Thoracic aorta (tissue), 2 donors: ENCODE data around the gene NMRAL1. TPM values are rescaled to one million over a fixed set of nuclear protein-coding genes. Genes with fewer than 3 reads are reported as not detected.

Experiments
- ATAC-seq: fragments of 150-250 bp; one replicate; pipeline ENCODE4 v1.8.0; 2017; ENCODE audit warnings: low read depth; ENCODE audit not compliant: insufficient number of reproducible peaks, low FRiP score
- DNase-seq: peaks from one replicate; pipeline ENCODE4 v3.0.0-alpha.2; 2020; ENCODE audit warnings: low spot score
- H3K27ac ChIP-seq, 2 donors: fragments of 200-600 bp; sonication (generic); 1 replicate in 1 of 2; 2 replicates in 1 of 2; pipeline ENCODE4 v1.5.1; 2016; ENCODE audit warnings: mild to moderate bottlenecking in 2 of 2, moderate library complexity in 2 of 2
- H3K27me3 ChIP-seq: fragments of 200-600 bp; sonication (generic); replicated peaks from 2 replicates; pipeline ENCODE4 v1.6.0; 2016; ENCODE audit warnings: mild to moderate bottlenecking; ENCODE audit not compliant: insufficient read depth
- H3K36me3 ChIP-seq: fragments of 200-600 bp; sonication (generic); one replicate; pipeline ENCODE4 v1.5.1; 2016
- H3K4me1 ChIP-seq, 2 donors: fragments of 200-600 bp; sonication (generic); 1 replicate in 1 of 2; 2 replicates in 1 of 2; pipeline versions ENCODE4 v1.5.1 to v1.6.0; 2016; ENCODE audit warnings: low read depth in 2 of 2, mild to moderate bottlenecking in 1 of 2; ENCODE audit not compliant: control insufficient read depth in 1 of 2
- H3K4me3 ChIP-seq: fragments of 200-600 bp; sonication (generic); 2 replicates; pipeline ENCODE4 v1.5.1; 2016; ENCODE audit warnings: mild to moderate bottlenecking
- H3K9me3 ChIP-seq: fragments of 200-600 bp; sonication (generic); 2 replicates; pipeline ENCODE4 v1.5.1; 2016
- CTCF ChIP-seq: fragments of 200-600 bp; sonication (generic); IDR thresholded peaks from one replicate; pipeline ENCODE4 v1.5.1; 2019; ENCODE audit warnings: antibody characterized with exemption
- total RNA-seq, 2 donors: library from RNA; depleted of rRNA; stranded (reverse); fragments of >200 nt; gene quantifications; one replicate each; pipeline versions ENCODE4 v1.1.0 to v1.2.3, GENCODE V29; 2016

The NMRAL1 gene
- total RNA-seq, 2 donors from 2014 or later, result 22.8 to 23.3 TPM

GRCh38 chr16:4487955-4488498, 13.6 kb upstream of the NMRAL1 start:
- H3K4me1 ChIP-seq, result no peaks in the 10 kb centered on the region
- H3K27ac ChIP-seq, result no peak overlapping the region
- TF ChIP-seq CTCF, result no peak
- ATAC-seq (no peak), DNase-seq (no peak)
- no peaks in the 10 kb centered on the region for H3K9me3 ChIP-seq
- H3K4me3 ChIP-seq, result no peak overlapping the region
- peaks cover 5% of the 10 kb centered on the region for H3K36me3 ChIP-seq
- no peaks in the 10 kb centered on the region for H3K27me3 ChIP-seq

- Histone ChIP-seq H3K36me3 (peaks cover 5% of the 10 kb centered on the region), H3K4me3 (no peak overlapping the region), H3K27ac (peak overlapping the region in 1 of 2 donors; percentile 20), H3K9me3 (no peaks in the 10 kb centered on the region), H3K4me1 (no peaks in the 10 kb centered on the region), H3K27me3 (no peaks in the 10 kb centered on the region)
- TF ChIP-seq CTCF, result no peak
- ATAC-seq (no peak), DNase-seq (no peak)
Measured at GRCh38 chr16:4486126-4486893, 11.9 kb upstream of the NMRAL1 start.

- ATAC-seq (no peak), DNase-seq (no peak)
- no peaks in the 10 kb centered on the region for H3K9me3 ChIP-seq
- H3K27me3 ChIP-seq, result no peaks in the 10 kb centered on the region
- peaks cover 3 to 14% of the 10 kb centered on the region in 2 donors for H3K4me1 ChIP-seq
- TF ChIP-seq CTCF, result no peak
- no peak overlapping the region for H3K4me3 ChIP-seq
- H3K36me3 ChIP-seq, result peaks cover 5% of the 10 kb centered on the region
- no peak overlapping the region for H3K27ac ChIP-seq
Measured at GRCh38 chr16:4481963-4482362, 7.5 kb upstream of the NMRAL1 start.

- H3K4me1 ChIP-seq, result peaks cover 3 to 15% of the 10 kb centered on the region in 2 donors
- peaks cover 5% of the 10 kb centered on the region for H3K36me3 ChIP-seq
- TF ChIP-seq CTCF, result no peak
- H3K9me3 ChIP-seq, result no peaks in the 10 kb centered on the region
- ATAC-seq (no peak), DNase-seq (no peak)
- H3K27me3 ChIP-seq, result no peaks in the 10 kb centered on the region
- H3K4me3 ChIP-seq, result no peak overlapping the region
- H3K27ac ChIP-seq, result no peak overlapping the region
Measured at GRCh38 chr16:4481526-4481925, 7.1 kb upstream of the NMRAL1 start.

GRCh38 chr16:4477966-4478365, 3.5 kb upstream of the NMRAL1 start:
- DNase-seq, result no peak
- Histone ChIP-seq H3K27ac (no peak overlapping the region), H3K36me3 (no peaks in the 10 kb centered on the region), H3K9me3 (no peaks in the 10 kb centered on the region), H3K4me1 (peaks cover 15 to 36% of the 10 kb centered on the region in 2 donors), H3K4me3 (no peak overlapping the region), H3K27me3 (no peaks in the 10 kb centered on the region)
- no peak for ATAC-seq
- TF ChIP-seq CTCF, result no peak
